H1 (cell line): ENCODE measurements around the gene CHRNA4. TPM values are rescaled to one million over a fixed set of nuclear protein-coding genes. Genes with fewer than 3 reads are reported as not detected.
A peak's percentile ranks its signal among the peaks of the same experiment; 100 is the strongest.

Experiments
- CTCF ChIA-PET: fragments of 300-600 bp; sonication (Branson Sonifier 250); formaldehyde crosslinking; loops from one replicate; lab custom pipeline; 2021; ENCODE audit not compliant: partially characterized antibody; lab: Charles Lee
- POLR2A ChIA-PET: fragments of 300-600 bp; sonication (Branson Sonifier 250); formaldehyde crosslinking; loops from one replicate; lab custom pipeline; 2021; ENCODE audit warnings: inconsistent platforms; ENCODE audit not compliant: partially characterized antibody; lab: Charles Lee
- DNase-seq, 2 experiments: peaks; one replicate each; pipeline versions ENCODE4 v3.0.0 to v3.0.0-alpha.2; 2010 to 2022; ENCODE audit warnings: low spot score in 2 of 2, low read depth in 1 of 2, mixed read lengths in 1 of 2
- FAIRE-seq: peaks from 2 replicates; lab custom pipeline; 2011; peaks lifted over from hg19 to GRCh38; lab: Jason Lieb, UNC
- H2AFZ ChIP-seq: 2 replicates; pipeline ENCODE4 v1.8.1; 2012; ENCODE audit warnings: low read length, inconsistent platforms
- H2AK5ac ChIP-seq: 2 replicates; pipeline ENCODE4 v1.6.1; 2013; ENCODE audit warnings: low read depth, low read length
- H2BK120ac ChIP-seq: replicated peaks from 2 replicates; pipeline ENCODE3; 2013; ENCODE audit warnings: low read depth, low read length, inconsistent platforms
- H2BK12ac ChIP-seq: 2 replicates; pipeline ENCODE4 v1.6.1; 2013; ENCODE audit warnings: low read depth, low read length
- H2BK15ac ChIP-seq: 2 replicates; pipeline ENCODE4 v1.6.1; 2013; ENCODE audit warnings: low read length
- H2BK20ac ChIP-seq: 2 replicates; pipeline ENCODE4 v1.6.1; 2013; ENCODE audit warnings: low read length
- H2BK5ac ChIP-seq: 2 replicates; pipeline ENCODE4 v1.6.1; 2013; ENCODE audit warnings: low read depth, low read length
- H3K14ac ChIP-seq: 2 replicates; pipeline ENCODE4 v1.6.1; 2013; ENCODE audit warnings: inconsistent platforms; ENCODE audit not compliant: insufficient read length
- H3K18ac ChIP-seq: 2 replicates; pipeline ENCODE4 v1.6.1; 2013; ENCODE audit warnings: low read length; ENCODE audit errors: extremely low read depth
- H3K23ac ChIP-seq: 2 replicates; pipeline ENCODE4 v1.6.1; 2013; ENCODE audit warnings: inconsistent platforms; ENCODE audit not compliant: insufficient read length
- H3K23me2 ChIP-seq: 2 replicates; pipeline ENCODE4 v1.6.1; 2013; ENCODE audit warnings: low read depth, low read length
- H3K27ac ChIP-seq: 2 replicates; pipeline ENCODE4 v1.6.1; 2011; ENCODE audit warnings: low read depth, low read length, inconsistent platforms
- H3K27me3 ChIP-seq, 4 experiments: replicated peaks in 1 of 4; 1 replicate in 1 of 4; 2 replicates in 3 of 4; pipeline versions ENCODE4 v1.6.1 to v1.8.1; 2011 to 2013; ENCODE audit warnings: low read length in 3 of 4, mild to moderate bottlenecking in 3 of 4, inconsistent platforms in 2 of 4, mixed read lengths in 2 of 4, moderate library complexity in 1 of 4; ENCODE audit not compliant: control insufficient read depth in 3 of 4, insufficient read depth in 3 of 4; ENCODE audit errors: extremely low read depth in 1 of 4
- H3K36me3 ChIP-seq, 4 experiments: 2 replicates each; pipeline versions ENCODE4 v1.6.1 to v1.8.1; 2011 to 2013; ENCODE audit warnings: mild to moderate bottlenecking in 4 of 4, low read length in 3 of 4, moderate library complexity in 2 of 4, control low read depth in 1 of 4, inconsistent platforms in 1 of 4; ENCODE audit not compliant: insufficient read depth in 4 of 4, control insufficient read depth in 2 of 4
- H3K4ac ChIP-seq: replicated peaks from 2 replicates; pipeline ENCODE3; 2013; ENCODE audit warnings: low read length, low read depth, mixed read lengths, inconsistent platforms; ENCODE audit not compliant: insufficient read length
- H3K4me1 ChIP-seq, 4 experiments: replicated peaks in 1 of 4; 1 replicate in 1 of 4; 2 replicates in 3 of 4; pipeline versions ENCODE4 v1.6.1 to v1.8.1; 2011 to 2013; ENCODE audit warnings: low read length in 3 of 4, inconsistent platforms in 2 of 4, mixed read lengths in 1 of 4; ENCODE audit not compliant: insufficient read depth in 4 of 4, control insufficient read depth in 3 of 4
- H3K4me2 ChIP-seq, 2 experiments: 2 replicates each; pipeline versions ENCODE4 v1.6.1 to v1.8.1; 2011 to 2013; ENCODE audit warnings: low read depth in 2 of 2, low read length in 2 of 2, control low read depth in 1 of 2, inconsistent platforms in 1 of 2, mild to moderate bottlenecking in 1 of 2; ENCODE audit not compliant: insufficient read depth in 1 of 2
- H3K4me3 ChIP-seq, 4 experiments: fragments of 200-600, 300-600 bp in 1 of 4; sonication (generic), shearing (Covaris generic), sonication (Bioruptor Twin) in 1 of 4; 2 replicates each; pipeline versions ENCODE4 v1.5.1 to v1.8.1; 2011 to 2016; ENCODE audit warnings: low read length in 4 of 4, low read depth in 3 of 4, control low read depth in 2 of 4, inconsistent platforms in 2 of 4, mild to moderate bottlenecking in 2 of 4, mixed read lengths in 1 of 4, moderate library complexity in 1 of 4; ENCODE audit not compliant: insufficient read depth in 2 of 4; ENCODE audit errors: extremely low read depth in 1 of 4
- H3K56ac ChIP-seq: replicated peaks from 2 replicates; pipeline ENCODE3; 2013; ENCODE audit warnings: low read depth, mild to moderate bottlenecking, mixed read lengths, low read length, inconsistent platforms; ENCODE audit not compliant: insufficient read length
- H3K79me1 ChIP-seq: 2 replicates; pipeline ENCODE4 v1.6.1; 2013; ENCODE audit warnings: low read depth, low read length, control low read depth
- H3K79me2 ChIP-seq, 2 experiments: 2 replicates each; pipeline versions ENCODE4 v1.6.1 to v1.8.1; 2012 to 2013; ENCODE audit warnings: low read length in 2 of 2, mild to moderate bottlenecking in 2 of 2, inconsistent platforms in 1 of 2; ENCODE audit not compliant: insufficient read depth in 2 of 2, control insufficient read depth in 1 of 2
- H3K9ac ChIP-seq, 4 experiments: replicated peaks in 1 of 4; 1 replicate in 1 of 4; 2 replicates in 3 of 4; pipeline versions ENCODE4 v1.6.1 to v1.8.1; 2011 to 2013; ENCODE audit warnings: low read depth in 3 of 4, low read length in 3 of 4, control low read depth in 2 of 4, mild to moderate bottlenecking in 2 of 4, moderate library complexity in 2 of 4, inconsistent platforms in 1 of 4; ENCODE audit errors: extremely low read depth in 1 of 4
- H3K9me3 ChIP-seq, 2 experiments: 2 replicates each; pipeline versions ENCODE4 v1.6.1 to v1.8.1; 2012 to 2013; ENCODE audit warnings: mild to moderate bottlenecking in 2 of 2, moderate library complexity in 2 of 2, control low read depth in 1 of 2, inconsistent platforms in 1 of 2, low read depth in 1 of 2, low read length in 1 of 2, mixed read lengths in 1 of 2; ENCODE audit not compliant: insufficient read depth in 2 of 2
- H4K20me1 ChIP-seq, 2 experiments: replicated peaks in 1 of 2; 2 replicates each; pipeline versions ENCODE3 to v1.8.1; 2011 to 2013; ENCODE audit warnings: inconsistent platforms in 2 of 2, low read length in 2 of 2, mild to moderate bottlenecking in 1 of 2; ENCODE audit not compliant: insufficient read depth in 2 of 2, control insufficient read depth in 1 of 2
- H4K5ac ChIP-seq: 2 replicates; pipeline ENCODE4 v1.6.1; 2013; ENCODE audit warnings: low read length, low read depth, mixed read lengths, inconsistent platforms; ENCODE audit not compliant: insufficient read length
- H4K8ac ChIP-seq: 2 replicates; pipeline ENCODE4 v1.8.0; 2013; ENCODE audit warnings: mild to moderate bottlenecking, moderate library complexity, low read length, inconsistent platforms; ENCODE audit not compliant: insufficient read depth; ENCODE audit errors: extremely low read depth
- H4K91ac ChIP-seq: replicated peaks from 2 replicates; pipeline ENCODE3; 2013; ENCODE audit warnings: low read length, mixed read lengths, inconsistent platforms; ENCODE audit not compliant: insufficient read length
- BCL11A ChIP-seq, 2 experiments: IDR thresholded peaks; one replicate each; pipeline ENCODE4 v1.6.1; 2011; ENCODE audit warnings: low read depth in 2 of 2, low read length in 2 of 2, mild to moderate bottlenecking in 2 of 2
- EGR1 ChIP-seq: IDR thresholded peaks from 2 replicates; pipeline ENCODE4 v1.6.1; 2011; ENCODE audit warnings: low read depth, low read length, borderline replicate concordance
- WGBS, 2 experiments: shearing (Covaris generic) in 1 of 2; methylation state at CpG; one replicate each; pipeline versions ENCODE4 v1.1.6 to v1.1.7; 2013 to 2015; ENCODE audit warnings: low lambda C conversion rate in 2 of 2, mixed read lengths in 2 of 2, inconsistent platforms in 1 of 2, low coverage in 1 of 2, missing lambda C conversion rate in 1 of 2; ENCODE audit not compliant: insufficient replicate concordance in 2 of 2, insufficient coverage in 1 of 2, insufficient read length in 1 of 2; ENCODE audit errors: extremely low coverage in 1 of 2, missing lambda C conversion rate in 1 of 2; 5-methylcytosine and 5-hydroxymethylcytosine counted together
- polyA plus RNA-seq, 7 experiments: library from polyadenylated mRNA; depleted of rRNA in 3 of 7; stranded (reverse) in 5 of 7; unstranded in 2 of 7; fragments of >200 nt in 5 of 7; fragments of 200-250 nt in 2 of 7; gene quantifications; 1 replicate in 5 of 7; 2 replicates in 1 of 7; 4 replicates in 1 of 7; pipeline versions ENCODE4 v1.2.1 to v1.2.3, GENCODE V29; 2011 to 2013; ENCODE audit warnings: missing spikeins in 2 of 7, mixed read lengths in 2 of 7
- total RNA-seq: library from RNA; stranded (reverse); fragmentation: NEBNext Ultra II Directional; extraction: Animal tissue kit (Norgen Biotek cat#: 25700); gene quantifications from 2 replicates; pipeline ENCODE4 v1.2.1, GENCODE V29; 2021

The CHRNA4 gene
- total and polyA plus RNA-seq, 2 of the 8 experiments (the other 6 are each of a cell fraction or from before 2014, with no cell fraction given): 4.3 to 5.7 TPM

DNA sequence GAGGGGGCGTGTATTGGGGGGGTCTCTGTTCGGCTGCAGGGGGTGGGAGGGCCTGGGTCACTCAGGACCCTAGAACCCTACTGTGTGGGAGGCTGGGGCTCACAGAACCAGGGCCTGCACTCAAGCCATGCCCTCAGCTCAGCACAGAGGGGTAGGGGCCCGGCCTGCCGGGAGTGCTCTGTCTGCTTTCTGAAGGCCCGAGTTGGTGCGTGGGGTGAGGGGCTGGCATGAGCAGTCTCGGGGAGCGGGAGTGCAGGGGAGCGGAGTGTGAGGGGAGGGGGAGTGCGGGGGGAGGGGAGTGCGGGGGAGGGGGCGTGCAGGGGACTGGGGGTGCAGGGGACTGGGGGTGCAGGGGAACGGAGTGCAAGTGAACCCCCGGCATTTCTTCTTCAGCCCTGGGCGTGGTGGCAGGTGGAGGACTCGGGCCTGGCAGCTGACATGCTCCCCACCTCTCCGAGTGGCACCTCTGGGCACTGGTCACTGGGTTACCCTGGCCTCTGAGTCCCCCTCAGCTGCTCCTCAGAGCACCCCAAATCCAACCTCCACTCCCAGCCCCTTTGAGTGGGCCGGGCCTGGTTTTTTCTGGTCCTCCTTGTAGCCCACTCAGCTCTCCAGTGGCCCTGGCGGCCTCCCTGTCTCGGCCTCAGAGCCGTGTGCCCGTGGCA lies 67.1 kb downstream of the CHRNA4 start:
- peaks cover 0 to 6% of the 10 kb centered on the region in 2 experiments for H4K20me1 ChIP-seq
- H3K23ac ChIP-seq: no peak overlapping the region
- no peaks in the 10 kb centered on the region for H3K79me2 ChIP-seq
- H4K5ac ChIP-seq: no peak overlapping the region
- no peak overlapping the region for H3K27ac ChIP-seq
- peaks cover 0 to 33% (median 26%) of the 10 kb centered on the region in 4 experiments; a peak in 6 of 7 replicates for H3K4me1 ChIP-seq
- H2AFZ ChIP-seq: no peak overlapping the region
- H3K23me2 ChIP-seq: peaks cover 3% of the 10 kb centered on the region; the same call in 1 of the 2 replicates
- WGBS, 2 experiments: 82% methylated on average over 12 of the region's 22 CpGs; no CpG with 5 or more reads in 1 of the 2 experiments
- peaks cover 0 to 9% (median 0%) of the 10 kb centered on the region in 4 experiments; a peak in 3 of 7 replicates for H3K27me3 ChIP-seq
- no peak overlapping the region for H3K9ac ChIP-seq
- no peak overlapping the region for H3K4me2 ChIP-seq
- peaks cover 0 to 3% (median 0%) of the 10 kb centered on the region in 4 experiments; a peak in 1 of 8 replicates for H3K36me3 ChIP-seq
- FAIRE-seq: no peak
- H2BK12ac ChIP-seq: no peak overlapping the region
- POLR2A ChIA-PET: interaction anchor here (0.6 to 3.7 kb wide), 16 partner anchors 12 to 406 kb away, joined by 3 to 26 read pairs (median 3); partner anchors contain the start of genes ARFGAP1 and NKAIN4
- CTCF ChIA-PET: interaction anchor here (0.6 to 9.9 kb wide), 10 partner anchors 15 to 190 kb away, joined by 3 to 81 read pairs (median 4); partner anchors contain the start of gene BIRC7
- H4K8ac ChIP-seq: peak overlapping the region; percentile 42; the same call in 1 of the 2 replicates
- no peak for DNase-seq
- H3K79me1 ChIP-seq: no peaks in the 10 kb centered on the region; the same call in 1 of the 2 replicates
- no peak overlapping the region for H3K14ac ChIP-seq
- H3K4ac ChIP-seq: no peak overlapping the region
- no peak overlapping the region for H2BK15ac ChIP-seq
- no peak overlapping the region for H4K91ac ChIP-seq
- H2AK5ac ChIP-seq: no peak overlapping the region; the same call in 1 of the 2 replicates
- no peak overlapping the region for H3K18ac ChIP-seq
- H2BK20ac ChIP-seq: no peak overlapping the region
- H3K56ac ChIP-seq: no peak overlapping the region
- H3K9me3 ChIP-seq: no peaks in the 10 kb centered on the region
- H3K4me3 ChIP-seq: no peak overlapping the region
- peak overlapping the region; percentile 43 for H2BK120ac ChIP-seq
- peak overlapping the region; percentile 78; the same call in 1 of the 2 replicates for H2BK5ac ChIP-seq
- TF ChIP-seq BCL11A (IDR thresholded peaks at IDR 0.05; ENCODE audit: low read depth in 2 of 2, low read length in 2 of 2) (no peak), EGR1 (peak; percentile 42; the same call in 1 of the 2 replicates)
- TF ChIP-seq, all 59 proteins: peak for 1
